NCI-H748 treated with DMSO at 0.1 percent for 48 hours (cell line): ENCODE data around the gene CCL4.
"Not testable (repeated sequence)": the region's sequence is repeated elsewhere in the genome, so short reads cannot be mapped to it uniquely, and the experiment has no call there.

Experiments used
- DNase-seq: peaks from one replicate; lab custom pipeline; 2025; lab: John Stamatoyannopoulos, UW

CCL4 gene

GRCh38 chr17:36117505-36118382, 14.1 kb downstream of the CCL4 start:
- no peak for DNase-seq

- no peak for DNase-seq
Observed at GRCh38 chr17:36118477-36119353, 15.1 kb downstream of the CCL4 start.

DNA sequence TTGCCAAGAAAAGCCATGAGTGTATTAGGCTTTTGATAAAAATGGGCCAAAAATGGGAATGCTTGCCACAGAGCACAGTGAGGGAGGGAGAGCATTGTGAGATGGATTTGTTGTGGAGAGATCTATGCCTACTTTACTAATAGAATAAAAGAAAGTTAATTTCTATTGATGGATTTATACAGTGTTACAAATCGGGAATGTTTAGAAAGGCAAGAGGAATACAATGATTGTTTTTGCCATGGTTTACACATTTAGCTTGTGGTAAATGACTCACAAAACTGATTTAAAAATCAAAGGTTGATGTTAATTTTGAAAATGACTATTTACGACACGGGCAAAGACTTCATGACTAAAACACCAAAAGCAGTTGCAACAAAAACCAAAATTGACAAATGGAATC, 16.6 kb downstream of the CCL4 start:
- DNase-seq: no peak

- DNase-seq: not testable (repeated sequence)
Observed at GRCh38 chr17:36121099-36121498, 17.5 kb downstream of the CCL4 start.

GRCh38 chr17:36123431-36123830, 19.8 kb downstream of the CCL4 start:
- no peak for DNase-seq

- no peak for DNase-seq
Observed at GRCh38 chr17:36124879-36125824, 21.5 kb downstream of the CCL4 start.

DNA sequence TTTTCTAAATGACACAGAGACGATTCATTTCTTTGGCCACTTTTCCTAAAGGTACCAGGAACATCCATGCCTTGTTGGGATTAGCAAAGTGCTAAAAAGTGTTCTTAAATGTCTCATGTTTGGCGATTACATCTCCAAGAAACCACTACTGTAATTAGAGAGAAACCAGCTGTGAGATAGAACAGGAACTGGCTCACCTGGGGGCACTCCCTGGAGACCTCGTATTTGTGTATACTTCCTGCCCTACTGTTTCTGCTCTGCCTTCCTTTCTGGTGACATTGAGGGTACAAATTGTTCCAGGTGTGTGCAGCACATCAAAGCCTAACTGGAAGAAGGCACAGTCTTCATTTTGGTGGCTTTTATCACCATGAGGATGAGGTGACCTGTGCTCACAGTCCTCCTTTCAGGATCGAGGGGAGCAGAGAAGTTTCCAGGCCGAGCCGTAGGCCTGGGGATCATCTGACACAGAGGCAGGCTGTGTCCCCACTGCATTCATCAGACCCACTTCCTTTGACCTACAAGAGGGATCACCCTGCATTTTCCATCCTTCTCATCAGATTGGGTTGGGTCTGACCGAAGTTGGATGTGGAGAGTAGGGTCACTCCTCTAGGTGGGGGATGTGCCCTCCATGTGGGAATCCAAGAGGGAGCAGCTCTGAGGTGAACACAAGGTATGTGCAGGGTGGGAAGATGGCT, 23.7 kb downstream of the CCL4 start:
- DNase-seq: no peak

- DNase-seq: no peak
Observed at GRCh38 chr17:36127911-36128310, 24.3 kb downstream of the CCL4 start.

- DNase-seq: no peak
Observed at GRCh38 chr17:36128411-36128978, 24.9 kb downstream of the CCL4 start.

- DNase-seq: no peak
Observed at GRCh38 chr17:36129616-36130015, 26.0 kb downstream of the CCL4 start.

GRCh38 chr17:36130346-36130745, 26.7 kb downstream of the CCL4 start:
- DNase-seq: no peak

DNA sequence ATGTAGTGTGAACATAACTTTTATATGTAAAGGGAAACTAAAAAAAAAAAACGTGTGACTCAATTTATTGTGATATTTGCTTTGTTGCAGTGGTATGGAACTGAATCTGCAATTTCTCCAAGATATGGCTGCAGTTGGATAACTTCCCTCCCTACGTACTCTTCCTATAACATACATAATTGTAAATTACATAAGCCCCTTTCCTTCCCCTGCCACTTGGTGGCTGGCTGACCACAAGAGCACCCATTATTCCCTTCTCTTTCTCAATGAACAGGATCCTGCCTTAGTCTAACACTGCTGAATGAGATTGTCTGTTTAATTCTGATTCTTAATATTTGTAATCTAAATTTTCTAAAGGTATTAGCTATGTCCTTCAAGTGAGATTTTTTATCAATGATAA, 27.8 kb downstream of the CCL4 start:
- no peak for DNase-seq

- no peak for DNase-seq
Observed at GRCh38 chr17:36131931-36132330, 28.3 kb downstream of the CCL4 start.

DNA sequence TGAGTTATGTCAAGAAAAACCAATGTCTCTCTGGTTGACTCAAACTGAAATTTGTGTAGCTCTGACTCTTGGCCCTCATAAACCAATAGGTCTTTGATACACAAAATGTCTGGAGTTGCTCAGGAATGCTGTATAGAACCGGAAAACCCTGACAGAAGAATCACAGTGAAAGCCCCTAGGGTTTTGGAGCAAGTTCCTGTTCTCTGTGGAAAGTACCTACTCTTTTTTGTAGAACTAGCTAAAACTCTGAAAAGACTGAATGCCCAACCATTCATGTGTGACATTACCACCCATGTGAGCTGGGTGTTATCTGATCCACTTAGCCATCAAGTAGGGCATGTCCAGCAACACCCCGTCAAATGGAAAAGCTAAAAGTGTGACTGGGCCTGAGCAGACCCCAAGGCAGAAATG, 28.8 kb downstream of the CCL4 start:
- DNase-seq: no peak

DNA sequence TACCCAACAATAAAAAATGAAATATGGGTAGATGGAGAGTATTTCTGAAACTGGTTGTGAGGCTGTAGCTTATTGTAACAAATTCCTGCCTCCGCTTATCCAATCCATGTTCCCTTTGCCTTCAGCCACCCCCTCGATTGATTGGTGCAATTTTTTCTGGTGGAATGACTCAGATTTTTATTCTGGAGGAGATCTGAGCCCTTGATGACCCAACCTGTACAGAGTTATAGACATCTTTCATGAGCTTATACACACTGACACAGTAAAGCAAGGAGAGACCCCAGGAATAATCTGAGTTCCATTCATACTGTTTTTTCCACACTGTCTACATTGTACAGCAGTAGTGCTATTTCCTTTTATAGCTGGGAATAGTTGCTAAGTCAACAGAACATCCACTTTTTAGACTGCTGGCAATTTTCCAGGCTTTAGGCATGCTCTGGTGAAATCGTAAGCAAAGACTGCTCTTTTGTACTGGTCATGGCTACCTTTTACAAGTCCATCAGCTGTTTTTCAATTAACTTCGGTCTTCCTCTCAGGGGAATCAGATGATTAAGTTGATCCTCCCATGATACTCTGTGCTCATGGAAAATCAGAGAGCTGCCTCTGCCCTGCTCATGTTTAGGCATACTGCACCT, 30.1 kb downstream of the CCL4 start:
- DNase-seq: peak; percentile 6

- DNase-seq: no peak
Observed at GRCh38 chr17:36135465-36135864, 31.8 kb downstream of the CCL4 start.

DNA sequence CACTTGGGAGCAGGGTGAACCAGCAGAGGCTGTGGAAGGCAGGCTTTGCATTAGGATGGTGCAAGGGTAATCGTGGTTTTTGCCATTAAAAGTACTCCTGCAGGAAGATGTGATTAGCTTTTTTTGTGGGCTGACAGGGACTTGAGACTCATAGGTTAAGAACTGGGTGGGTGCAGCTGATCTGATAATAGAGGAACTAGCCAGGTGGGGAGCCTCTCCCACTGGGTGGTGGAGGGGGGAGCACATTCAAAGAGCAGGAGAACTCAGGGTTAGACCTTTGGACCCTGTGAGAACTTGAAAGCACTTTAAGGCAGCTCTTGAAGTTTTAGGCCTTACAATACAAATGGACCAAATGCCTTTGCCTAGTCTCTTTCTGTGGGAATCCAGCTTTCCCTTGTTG, 32.4 kb downstream of the CCL4 start:
- DNase-seq: no peak

DNA sequence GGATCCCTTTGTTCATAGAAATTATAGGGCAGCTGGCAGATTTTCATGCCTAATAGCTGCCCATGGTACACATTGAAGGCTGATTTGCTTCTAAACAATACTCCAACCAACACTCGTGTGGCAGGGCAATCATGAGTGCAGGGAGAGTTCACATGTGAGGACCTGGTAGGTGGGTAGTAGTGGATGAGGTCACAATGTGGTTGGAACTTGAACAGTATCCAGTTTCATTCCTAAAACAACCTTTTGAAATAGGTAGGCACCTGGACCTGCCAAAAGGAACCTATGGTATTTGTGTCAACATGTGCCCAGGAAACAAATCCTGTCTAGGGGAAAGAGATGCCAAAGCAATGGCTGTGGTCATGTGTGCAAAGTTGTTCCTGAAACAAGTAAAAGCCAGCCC, 32.8 kb downstream of the CCL4 start:
- DNase-seq: no peak

DNA sequence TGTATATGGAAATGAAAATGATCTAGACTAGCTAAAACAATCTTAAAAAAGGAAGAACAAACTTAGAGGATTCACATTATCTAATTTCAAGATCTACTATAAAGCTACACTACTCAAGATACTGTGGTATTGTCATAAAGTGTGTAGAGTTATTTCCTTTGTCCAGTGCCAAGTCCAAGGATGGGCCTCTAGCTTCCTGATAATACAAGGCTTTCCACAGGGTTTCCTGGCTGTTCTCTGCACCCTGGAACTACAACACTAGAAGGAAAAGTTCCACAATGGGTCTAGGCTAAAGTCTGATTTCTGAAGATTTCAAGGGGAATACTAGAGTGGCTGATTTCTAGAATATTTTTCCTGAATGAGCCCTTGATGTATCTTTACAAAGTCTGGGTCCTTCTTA, 38.6 kb downstream of the CCL4 start:
- DNase-seq: no peak

GRCh38 chr17:36142806-36143205, 39.2 kb downstream of the CCL4 start:
- DNase-seq: no peak
